Nephron progenitor cell (in vitro differentiated cells): ENCODE data around the gene STING1.
"Not testable (repeated sequence)": the region's sequence is repeated elsewhere in the genome, so short reads cannot be mapped to it uniquely, and the experiment has no call there.

Source experiments
- DNase-seq: peaks from one replicate; pipeline ENCODE4 v3.0.0; 2021
- H3K27ac Mint-ChIP-seq: 2 replicates; pipeline ENCODE4 v1.8.0; 2021; ENCODE audit warnings: mild to moderate bottlenecking, moderate library complexity, mixed read lengths
- H3K27me3 Mint-ChIP-seq: 2 replicates; pipeline ENCODE4 v1.8.0; 2021; ENCODE audit warnings: mild to moderate bottlenecking, low read depth, mixed read lengths; ENCODE audit not compliant: poor library complexity
- H3K36me3 Mint-ChIP-seq: 2 replicates; pipeline ENCODE4 v1.8.0; 2021; ENCODE audit warnings: low read depth, mixed read lengths
- H3K4me1 Mint-ChIP-seq: 2 replicates; pipeline ENCODE4 v1.8.0; 2021; ENCODE audit warnings: mixed read lengths
- H3K4me3 Mint-ChIP-seq: 2 replicates; pipeline ENCODE4 v1.8.0; 2021; ENCODE audit warnings: mild to moderate bottlenecking, moderate library complexity, mixed read lengths
- H3K9me3 Mint-ChIP-seq: 2 replicates; pipeline ENCODE4 v1.8.0; 2021; ENCODE audit warnings: mild to moderate bottlenecking, moderate library complexity, mixed read lengths
- CTCF ChIP-seq: fragments of 200-600 bp; sonication (generic); IDR thresholded peaks from 2 replicates; pipeline ENCODE4 v1.5.0; 2021; ENCODE audit warnings: antibody characterized with exemption

Gene STING1

DNA sequence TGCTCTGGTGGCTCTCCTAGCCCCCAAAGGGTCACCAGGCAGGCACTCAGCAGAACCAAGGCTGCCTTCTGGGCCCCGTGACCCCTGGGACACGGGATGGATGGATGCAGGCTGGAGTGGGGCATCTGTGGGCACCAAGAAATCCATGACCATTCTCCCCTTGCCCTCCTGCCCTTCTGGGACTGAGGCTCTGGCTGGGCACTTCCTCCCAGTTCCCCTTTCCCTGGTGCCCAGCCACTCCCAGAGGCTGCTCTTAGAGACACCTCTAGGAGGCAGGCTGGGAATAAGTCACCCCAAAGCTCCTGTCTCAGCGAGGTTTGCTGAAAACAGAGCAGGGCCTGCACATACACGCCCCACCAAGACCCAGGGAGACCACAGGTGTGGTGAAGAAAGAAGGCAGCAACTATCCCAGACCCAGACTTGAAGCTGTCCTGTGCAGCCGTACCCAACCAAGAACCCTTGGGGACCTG, 943 bp downstream of the STING1 start:
- H3K27me3 Mint-ChIP-seq, result peaks cover 5% of the 10 kb centered on the region
- H3K36me3 Mint-ChIP-seq, result no peaks in the 10 kb centered on the region

GRCh38 chr5:139481122-139481533, 1.4 kb downstream of the STING1 start:
- peaks cover 5% of the 10 kb centered on the region for H3K27me3 Mint-ChIP-seq
- no peak for DNase-seq
- peaks cover 55% of the 10 kb centered on the region for H3K4me1 Mint-ChIP-seq
- no peaks in the 10 kb centered on the region for H3K36me3 Mint-ChIP-seq
- TF ChIP-seq CTCF, result no peak
- H3K27ac Mint-ChIP-seq, result no peak overlapping the region
- no peak overlapping the region for H3K4me3 Mint-ChIP-seq
- no peaks in the 10 kb centered on the region for H3K9me3 Mint-ChIP-seq

More for the DNA sequence above, 943 bp downstream of the STING1 start:
- Mint-ChIP-seq H3K27ac (peak overlapping the region; percentile 84), H3K9me3 (no peaks in the 10 kb centered on the region), H3K4me3 (no peak overlapping the region), H3K4me1 (peaks cover 60% of the 10 kb centered on the region)
- no peak for TF ChIP-seq CTCF
- no peak for DNase-seq

DNA sequence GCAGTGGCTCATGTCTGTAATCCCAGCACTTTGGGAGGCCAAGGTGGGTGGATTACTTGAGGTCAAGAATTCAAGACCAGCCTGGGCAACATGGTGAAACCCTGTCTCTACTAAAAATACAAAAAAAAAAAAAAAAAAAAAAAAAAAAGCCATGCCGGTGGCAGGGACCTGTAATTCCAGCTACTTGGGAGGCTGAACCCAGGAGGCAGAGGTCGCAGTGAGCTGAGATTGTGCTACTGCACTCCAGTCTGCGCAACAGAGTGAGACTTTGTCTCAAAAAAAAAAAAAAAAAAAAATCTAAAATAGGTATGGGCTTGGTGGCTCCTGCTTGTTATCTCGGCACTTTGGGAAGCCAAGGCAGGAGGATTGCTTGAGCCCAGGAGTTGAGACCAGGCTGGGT, 2.8 kb downstream of the STING1 start:
- not testable (repeated sequence) for DNase-seq, H3K27me3 Mint-ChIP-seq, H3K27ac Mint-ChIP-seq, H3K36me3 Mint-ChIP-seq, H3K4me3 Mint-ChIP-seq, H3K9me3 Mint-ChIP-seq
- H3K4me1 Mint-ChIP-seq, result peaks cover 56% of the 10 kb centered on the region

DNA sequence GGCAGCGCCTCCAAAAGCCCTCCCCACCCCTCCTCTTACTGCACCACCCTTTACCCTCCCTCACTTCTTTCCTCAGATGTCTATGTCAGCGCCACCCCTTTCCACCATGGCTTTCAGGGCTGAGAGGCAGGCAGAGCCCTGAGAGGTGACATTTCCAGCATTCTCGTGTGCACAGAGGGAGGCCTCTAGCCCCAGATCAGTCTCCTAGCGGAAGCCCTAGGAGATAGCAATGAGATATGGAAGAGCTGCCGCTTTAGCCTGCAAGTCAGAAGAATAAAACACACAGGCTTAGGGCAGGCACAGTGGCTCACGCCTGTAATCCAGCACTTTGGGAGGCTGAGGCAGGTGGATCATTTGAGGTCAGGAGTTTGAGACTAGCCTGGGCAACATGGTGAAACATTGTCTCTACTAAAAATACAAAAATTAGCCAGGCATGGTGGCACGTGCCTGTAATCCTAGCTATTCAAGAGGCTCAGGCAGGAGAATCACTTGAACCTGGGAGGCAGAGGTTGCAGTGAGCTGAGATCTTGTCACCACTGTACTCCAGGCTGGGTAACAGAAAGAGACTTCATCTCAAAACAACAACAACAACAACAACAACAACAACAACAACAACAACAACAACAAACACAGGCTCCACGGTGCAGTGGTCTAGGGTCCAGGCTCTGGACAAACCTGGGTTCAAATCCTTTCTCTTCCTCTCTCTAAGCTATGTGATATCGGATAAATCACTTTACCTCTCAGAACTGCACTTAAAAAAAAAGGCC, 3.7 kb downstream of the STING1 start:
- H3K4me3 Mint-ChIP-seq, DNase-seq, H3K27me3 Mint-ChIP-seq, H3K9me3 Mint-ChIP-seq, H3K36me3 Mint-ChIP-seq: not testable (repeated sequence)
- Mint-ChIP-seq H3K27ac (peak overlapping the region; percentile 85), H3K4me1 (peaks cover 59% of the 10 kb centered on the region)

GRCh38 chr5:139475865-139476617, 6.5 kb downstream of the STING1 start:
- Mint-ChIP-seq H3K27me3 (peaks cover 3% of the 10 kb centered on the region), H3K36me3 (no peaks in the 10 kb centered on the region), H3K9me3 (no peaks in the 10 kb centered on the region), H3K4me3 (no peak overlapping the region), H3K27ac (no peak overlapping the region), H3K4me1 (peaks cover 64% of the 10 kb centered on the region)
- no peak for TF ChIP-seq CTCF
- DNase-seq, result no peak

GRCh38 chr5:139474890-139475791, 7.4 kb downstream of the STING1 start:
- Mint-ChIP-seq H3K4me1 (peaks cover 58% of the 10 kb centered on the region), H3K4me3 (no peak overlapping the region), H3K27ac (peak overlapping the region; percentile 40), H3K36me3 (no peaks in the 10 kb centered on the region), H3K9me3 (no peaks in the 10 kb centered on the region), H3K27me3 (no peaks in the 10 kb centered on the region)
- no peak for DNase-seq
- TF ChIP-seq CTCF, result no peak
